ENCODE measurements around the gene CABCOCO1. TPM values are rescaled to one million over a fixed set of nuclear protein-coding genes. Genes with fewer than 3 reads are reported as not detected.

CABCOCO1 gene
- total and polyA plus RNA-seq, 10 of the 15 experiments (the other 5 are each of a cell fraction or from before 2014, with no cell fraction given) = not detected

GRCh38 chr10:61623161-61623560 lies 39.6 kb upstream of the CABCOCO1 start:
- TF ChIP-seq ZBTB11 (CRISPR knock-in tag; IDR thresholded peaks at IDR 0.05) = no peak
- DNase-seq (ENCODE audit: low read depth, low spot score) (no peak), ATAC-seq (no peak), FAIRE-seq (no peak)
- POLR2A ChIA-PET = no interaction called here
- in situ Hi-C loops (cut with MboI) (no loop called here), intact Hi-C loops (cut with micrococcal nuclease; ENCODE audit: unreplicated experiment) (no loop called here)
- WGBS (ENCODE audit: insufficient coverage, insufficient replicate concordance, low lambda C conversion rate, missing lambda C conversion rate) = 11% methylated on average over 4 of the region's 4 CpGs
- Histone ChIP-seq H3K36me3 (ENCODE audit: control insufficient read depth in 2 of 2, insufficient read depth in 2 of 2, low read length in 1 of 2) (no peaks in the 10 kb centered on the region), H2AFZ (ENCODE audit: control insufficient read depth, low read depth, low read length) (no peak overlapping the region), H3K9me3 (replicated peaks; ENCODE audit: control insufficient read depth, insufficient read depth, low read length) (no peaks in the 10 kb centered on the region), H4K20me1 (ENCODE audit: control insufficient read depth, insufficient read depth) (no peaks in the 10 kb centered on the region), H3K27me3 (replicated peaks in 1 of 2; ENCODE audit: control insufficient read depth in 2 of 2, insufficient read depth in 2 of 2, low read length in 1 of 2) (no peaks in the 10 kb centered on the region), H3K4me1 (ENCODE audit: control insufficient read depth, insufficient read depth, low read length) (no peaks in the 10 kb centered on the region), H3K79me2 (ENCODE audit: control insufficient read depth, insufficient read depth, low read length) (no peaks in the 10 kb centered on the region), H3K27ac (ENCODE audit: control insufficient read depth, insufficient read depth) (no peak overlapping the region), H3K4me3 (no peak overlapping the region), H3K9ac (ENCODE audit: control insufficient read depth, insufficient read depth, low read length) (no peak overlapping the region), H3K4me2 (ENCODE audit: control insufficient read depth, insufficient read depth) (no peak overlapping the region)
- no TSS peak for BruUV-seq (replicated peaks)
- CTCF ChIA-PET = no interaction called here
- SMC1A ChIA-PET (ENCODE audit: uncharacterized antibody, unreplicated experiment) = interaction anchor here (0.7 kb wide), 1 partner anchor 828 kb away, joined by 4 read pairs; no protein-coding TSS in a partner anchor
- RAD21 ChIA-PET (ENCODE audit: unreplicated experiment) = no interaction called here

GRCh38 chr10:61626209-61626608 lies 36.5 kb upstream of the CABCOCO1 start:
- H3K9ac ChIP-seq (ENCODE audit: control insufficient read depth, insufficient read depth, low read length) = no peak overlapping the region
- BruUV-seq (replicated peaks) = no TSS peak
- ChIA-PET CTCF (interaction anchor here (1.7 kb wide), 1 partner anchor 13 kb away, joined by 4 read pairs; no protein-coding TSS in a partner anchor), SMC1A (ENCODE audit: uncharacterized antibody, unreplicated experiment) (no interaction called here), RAD21 (ENCODE audit: unreplicated experiment) (no interaction called here), POLR2A (no interaction called here)
- no peaks in the 10 kb centered on the region for H3K79me2 ChIP-seq (ENCODE audit: control insufficient read depth, insufficient read depth, low read length)
- no peaks in the 10 kb centered on the region for H3K36me3 ChIP-seq (ENCODE audit: control insufficient read depth in 2 of 2, insufficient read depth in 2 of 2, low read length in 1 of 2)
- no peaks in the 10 kb centered on the region for H3K9me3 ChIP-seq (replicated peaks; ENCODE audit: control insufficient read depth, insufficient read depth, low read length)
- 43% methylated on average over 2 of the region's 2 CpGs for WGBS (ENCODE audit: insufficient coverage, insufficient replicate concordance, low lambda C conversion rate, missing lambda C conversion rate)
- no peaks in the 10 kb centered on the region for H3K4me1 ChIP-seq (ENCODE audit: control insufficient read depth, insufficient read depth, low read length)
- ATAC-seq = no peak
- FAIRE-seq = peak; percentile 27
- H3K27ac ChIP-seq (ENCODE audit: control insufficient read depth, insufficient read depth) = no peak overlapping the region
- H3K4me2 ChIP-seq (ENCODE audit: control insufficient read depth, insufficient read depth) = no peak overlapping the region
- intact Hi-C loops (cut with micrococcal nuclease; ENCODE audit: unreplicated experiment) = no loop called here
- no peaks in the 10 kb centered on the region for H3K27me3 ChIP-seq (replicated peaks in 1 of 2; ENCODE audit: control insufficient read depth in 2 of 2, insufficient read depth in 2 of 2, low read length in 1 of 2)
- DNase-seq (ENCODE audit: low read depth, low spot score) = no peak
- no peak overlapping the region for H3K4me3 ChIP-seq
- H4K20me1 ChIP-seq (ENCODE audit: control insufficient read depth, insufficient read depth) = no peaks in the 10 kb centered on the region
- in situ Hi-C loops (cut with MboI) = no loop called here
- no peak overlapping the region for H2AFZ ChIP-seq (ENCODE audit: control insufficient read depth, low read depth, low read length)
- no peak for TF ChIP-seq PBX3 (IDR thresholded peaks at IDR 0.05; ENCODE audit: insufficient replicate concordance, low read depth, low read length)
- no peak for TF ChIP-seq ESRRA (IDR thresholded peaks at IDR 0.05; ENCODE audit: low read length)
- no peak for TF ChIP-seq ATF3 (IDR thresholded peaks at IDR 0.05; ENCODE audit: borderline replicate concordance, extremely low read depth, low read depth, low read length)
- no peak for TF ChIP-seq PKNOX1 (IDR thresholded peaks at IDR 0.05)
- TF ChIP-seq SMARCA5 (IDR thresholded peaks at IDR 0.05) = no peak
- no peak for TF ChIP-seq STAT1 (conservative IDR thresholded peaks at IDR 0.05)
- TF ChIP-seq ZNF384 (IDR thresholded peaks at IDR 0.05; ENCODE audit: borderline replicate concordance, low read depth, low read length) = no peak
- no peak for TF ChIP-seq BHLHE40 (IDR thresholded peaks at IDR 0.05; ENCODE audit: borderline replicate concordance in 1 of 2, low read depth in 2 of 2, low read length in 1 of 2)
- no peak for TF ChIP-seq SUPT20H (IDR thresholded peaks at IDR 0.05; ENCODE audit: borderline replicate concordance, control insufficient read depth, low read depth, low read length)
- TF ChIP-seq MTA2 (IDR thresholded peaks at IDR 0.05; ENCODE audit: low read depth) = no peak
- TF ChIP-seq SMC3 (IDR thresholded peaks at IDR 0.05; ENCODE audit: borderline replicate concordance, low read length) = no peak
